ENCODE results near the gene PPFIBP1.
"Not testable (repeated sequence)": the region's sequence is repeated elsewhere in the genome, so short reads cannot be mapped to it uniquely, and the experiment has no call there.

PPFIBP1 gene

GRCh38 chr12:27695556-27696292 is 171.7 kb downstream of the PPFIBP1 start:
- no peak for DNase-seq (ENCODE audit: insufficient read length, low spot score)
- FAIRE-seq: no peak

DNA sequence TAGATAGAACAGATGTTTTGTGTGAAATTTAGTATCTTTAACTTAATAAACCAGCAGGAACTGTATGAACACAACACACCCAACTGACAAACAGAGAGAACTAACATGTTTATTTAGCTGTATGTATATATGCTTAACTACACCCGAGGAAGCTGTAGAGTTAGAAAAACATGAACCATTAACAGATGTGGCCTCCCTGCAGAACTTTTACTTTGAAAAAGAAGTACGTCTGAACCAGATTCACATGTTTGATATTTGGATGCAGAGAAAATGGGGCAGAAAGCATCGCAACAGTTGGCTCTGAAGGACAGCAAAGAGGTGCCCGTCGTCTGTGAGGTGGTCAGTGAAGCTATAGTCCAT is 172.3 kb downstream of the PPFIBP1 start, which contains the start of gene REP15:
REP15 (plus strand) TSS at position 155 of the 360 bp plus-strand sequence; CDS start at position 271, 116 bp downstream.
- DNase-seq (ENCODE audit: insufficient read length, low spot score): no peak
- FAIRE-seq: peak; percentile 72

DNA sequence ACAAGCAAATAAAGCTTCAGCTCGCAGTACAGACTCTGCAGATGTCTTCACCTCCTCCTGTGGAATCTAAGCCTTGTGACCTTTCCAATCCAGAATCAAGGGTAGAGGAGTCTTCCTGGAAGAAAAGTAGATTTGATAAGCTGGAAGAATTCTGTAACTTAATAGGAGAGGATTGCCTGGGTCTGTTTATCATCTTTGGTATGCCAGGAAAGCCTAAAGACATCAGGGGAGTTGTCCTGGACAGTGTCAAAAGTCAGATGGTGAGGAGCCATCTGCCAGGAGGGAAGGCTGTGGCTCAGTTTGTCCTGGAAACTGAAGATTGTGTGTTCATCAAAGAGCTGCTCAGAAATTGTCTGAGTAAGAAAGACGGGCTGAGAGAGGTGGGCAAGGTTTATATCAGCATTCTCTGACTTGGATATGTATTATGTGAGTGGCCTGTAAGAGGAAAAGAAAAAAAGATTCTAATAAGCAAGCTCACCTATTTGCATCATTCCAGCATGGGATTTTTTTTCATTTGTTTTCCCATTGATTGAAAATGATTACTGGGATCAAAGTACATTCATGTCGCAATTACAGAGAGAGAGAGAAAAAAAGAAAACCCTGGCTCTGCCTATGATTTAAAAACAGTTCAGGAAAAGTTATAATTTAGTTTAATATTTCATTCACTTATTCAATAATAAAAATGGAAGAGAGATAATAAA is 173.0 kb downstream of the PPFIBP1 start:
- FAIRE-seq: no peak
- no peak for DNase-seq (ENCODE audit: insufficient read length, low spot score)

- DNase-seq (ENCODE audit: insufficient read length, low spot score): peak; percentile 92
- peak; percentile 98 for FAIRE-seq
These were observed 179.9 kb downstream of the PPFIBP1 start for GRCh38 chr12:27703720-27704452.

- DNase-seq (ENCODE audit: insufficient read length, low spot score) (no peak), FAIRE-seq (peak; percentile 77)
These were observed 181.3 kb downstream of the PPFIBP1 start for GRCh38 chr12:27705263-27705662.

GRCh38 chr12:27707216-27707615 is 183.2 kb downstream of the PPFIBP1 start:
- FAIRE-seq: no peak
- no peak for DNase-seq (ENCODE audit: insufficient read length, low spot score)

DNA sequence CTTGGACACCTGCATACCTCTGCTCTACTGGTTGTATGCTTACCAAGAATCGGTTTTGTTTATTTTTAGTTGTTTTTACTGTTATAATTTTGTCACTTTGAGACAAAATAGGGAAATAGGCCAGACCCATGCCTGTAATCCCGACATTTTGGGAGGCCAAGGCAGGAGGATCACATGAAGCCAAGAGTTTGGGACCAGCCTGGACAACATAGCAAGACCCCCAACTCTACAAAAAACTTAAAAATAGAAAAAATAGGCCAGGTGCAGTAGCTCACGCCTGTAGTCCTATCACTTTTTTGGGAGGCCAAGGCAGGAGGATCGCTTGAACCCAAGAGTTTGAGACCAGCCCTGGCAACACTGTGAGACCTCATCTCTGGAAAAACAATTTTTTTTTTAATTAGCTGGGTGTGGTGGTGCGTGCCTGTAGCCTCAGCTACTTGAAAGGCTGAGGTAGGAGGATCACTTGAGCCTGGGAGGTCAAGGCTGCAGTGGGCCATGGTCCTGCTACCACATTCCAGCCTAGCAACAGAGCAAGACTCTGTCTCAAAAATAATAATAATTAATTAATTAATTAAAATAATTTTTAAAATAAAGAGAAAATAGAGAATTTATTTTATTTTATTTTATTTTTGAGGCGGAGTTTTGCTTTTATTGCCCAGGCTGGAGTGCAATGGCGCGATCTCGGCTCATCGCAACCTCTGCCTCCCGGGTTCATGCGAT is 185.4 kb downstream of the PPFIBP1 start:
- FAIRE-seq (no peak), DNase-seq (ENCODE audit: insufficient read length, low spot score) (no peak)

DNA sequence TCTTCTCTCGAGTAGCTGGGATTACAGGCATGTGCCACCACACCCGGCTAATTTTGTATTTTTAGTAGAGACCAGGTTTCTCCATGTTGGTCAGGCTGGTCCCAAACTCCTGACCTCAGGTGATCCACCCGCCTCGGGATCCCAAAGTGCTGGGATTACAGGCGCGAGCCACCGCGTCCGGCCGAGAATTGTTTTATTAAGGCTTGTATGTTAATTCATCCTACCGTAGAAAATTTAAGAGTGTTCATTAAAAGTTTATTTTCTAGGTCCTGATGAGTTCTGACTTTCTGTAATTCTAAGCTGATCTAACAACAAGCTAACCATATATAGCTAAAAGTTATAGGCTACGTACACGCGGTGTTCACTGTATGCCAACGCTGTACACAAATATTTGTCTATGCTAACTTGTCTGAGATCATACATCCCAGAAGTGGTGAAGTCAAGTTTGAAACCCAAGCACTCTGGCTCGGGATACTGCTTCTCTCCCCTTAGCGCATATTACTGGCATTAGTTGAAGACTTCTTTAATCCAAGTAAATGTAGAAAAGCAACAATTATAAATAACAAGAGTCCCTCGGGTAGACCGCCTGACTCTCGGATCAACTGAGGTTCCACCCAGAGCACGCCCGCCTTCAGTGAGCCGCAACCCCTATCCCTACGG is 186.1 kb downstream of the PPFIBP1 start:
- DNase-seq (ENCODE audit: insufficient read length, low spot score): peak; percentile 46
- peak; percentile 90 for FAIRE-seq

DNA sequence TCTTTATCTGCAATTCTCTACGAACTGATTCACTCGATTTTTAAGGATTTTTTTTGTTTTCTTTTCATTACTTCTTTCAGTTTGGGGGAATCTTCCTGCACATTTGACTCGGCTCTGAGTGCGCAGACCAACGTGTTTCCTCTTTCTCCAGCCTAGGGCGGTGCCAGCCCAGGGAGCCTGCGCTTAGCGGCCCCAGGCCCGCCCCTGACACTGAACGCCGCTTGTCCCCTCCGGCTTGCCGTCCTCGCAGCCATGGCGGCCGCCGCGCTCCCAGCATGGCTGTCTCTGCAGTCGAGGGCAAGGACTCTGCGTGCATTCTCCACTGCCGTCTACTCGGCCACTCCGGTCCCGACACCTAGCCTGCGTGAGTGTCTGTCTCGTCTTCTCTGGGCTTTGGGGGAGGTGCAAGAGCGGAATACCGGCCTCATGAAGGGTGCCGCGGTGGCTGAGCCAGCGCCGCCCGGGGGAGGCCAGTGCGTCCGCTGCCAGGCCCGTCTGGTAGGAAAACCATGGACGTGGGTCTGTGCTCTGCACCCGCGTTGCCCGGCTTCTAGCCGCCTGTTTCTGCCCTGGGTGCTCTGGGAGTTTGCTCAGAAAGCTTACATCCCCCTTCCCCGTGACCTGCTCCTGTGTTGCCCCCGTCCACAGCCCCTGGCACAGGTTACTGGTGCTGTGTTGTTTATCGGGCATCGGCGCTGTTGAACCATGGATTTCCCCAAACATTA is 186.7 kb downstream of the PPFIBP1 start, which contains the start of gene MRPS35:
MRPS35 (plus strand) TSS at position 241 of the 725 bp plus-strand sequence; CDS start at position 253, 12 bp downstream.
- DNase-seq (ENCODE audit: insufficient read length, low spot score): peak; percentile 95
- peak; percentile 99 for FAIRE-seq

GRCh38 chr12:27711317-27711682 is 187.3 kb downstream of the PPFIBP1 start:
- peak; percentile 33 for FAIRE-seq
- DNase-seq (ENCODE audit: insufficient read length, low spot score): no peak

DNA sequence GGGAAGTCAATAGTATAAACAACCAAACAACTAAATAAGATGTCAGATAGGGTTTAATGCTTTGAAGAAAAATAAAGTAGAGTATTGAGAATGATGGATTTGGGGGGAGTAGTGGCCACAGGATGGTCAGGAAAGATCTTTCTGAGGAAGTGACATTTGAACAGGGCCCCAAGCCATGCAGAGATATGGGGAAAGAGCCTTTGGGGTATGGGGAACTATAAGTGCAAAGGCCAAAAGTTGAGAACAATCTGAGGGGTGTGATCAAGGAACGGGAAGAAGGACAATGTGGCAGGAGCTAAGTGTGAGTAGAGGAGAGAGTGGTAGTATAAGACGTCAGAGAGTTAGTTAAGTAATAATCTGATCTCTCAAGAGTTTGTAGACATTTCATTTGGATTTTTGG is 188.0 kb downstream of the PPFIBP1 start:
- DNase-seq (ENCODE audit: insufficient read length, low spot score) (no peak), FAIRE-seq (no peak)

DNA sequence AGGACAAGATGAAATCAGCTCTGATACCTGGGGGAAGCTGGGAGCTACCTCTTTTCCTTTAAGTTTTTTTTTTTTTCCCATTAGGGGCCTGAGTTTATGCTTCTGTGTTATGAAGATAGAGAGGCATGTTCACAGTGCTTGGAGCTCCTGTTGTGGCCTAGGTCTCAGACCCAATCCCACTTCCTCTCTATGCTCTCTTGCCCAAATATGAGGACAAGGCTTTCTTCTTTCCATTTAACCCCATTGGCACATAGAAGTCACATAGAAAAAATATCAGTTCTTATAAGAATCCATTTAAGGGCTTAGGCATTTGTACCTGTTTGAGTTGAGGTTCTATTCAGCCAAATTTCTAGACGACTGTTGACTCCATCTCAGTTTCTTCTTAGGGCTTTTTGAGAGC is 199.2 kb downstream of the PPFIBP1 start:
- FAIRE-seq (no peak), DNase-seq (ENCODE audit: insufficient read length, low spot score) (no peak)

GRCh38 chr12:27730097-27730588 is 206.1 kb downstream of the PPFIBP1 start:
- FAIRE-seq: peak; percentile 80

GRCh38 chr12:27732281-27732680 is 208.3 kb downstream of the PPFIBP1 start:
- peak; percentile 18 for DNase-seq (ENCODE audit: insufficient read length, low spot score)
- FAIRE-seq: peak; percentile 93

More at GRCh38 chr12:27730097-27730588, 206.1 kb downstream of the PPFIBP1 start:
- no peak for DNase-seq (ENCODE audit: insufficient read length, low spot score)

GRCh38 chr12:27733052-27733656 is 209.1 kb downstream of the PPFIBP1 start:
- FAIRE-seq: peak; percentile 94
- peak; percentile 67 for DNase-seq (ENCODE audit: insufficient read length, low spot score)

- FAIRE-seq: no peak
- DNase-seq (ENCODE audit: insufficient read length, low spot score): no peak
These were observed 209.8 kb downstream of the PPFIBP1 start for GRCh38 chr12:27733791-27734190.

GRCh38 chr12:27734321-27734720 is 210.3 kb downstream of the PPFIBP1 start:
- not testable (repeated sequence) for FAIRE-seq; DNase-seq (ENCODE audit: insufficient read length, low spot score)

- FAIRE-seq (no peak), DNase-seq (ENCODE audit: insufficient read length, low spot score) (no peak)
These were observed 219.6 kb downstream of the PPFIBP1 start for GRCh38 chr12:27743601-27744000.
